ENCODE data around the gene EFNB2. TPM values are rescaled to one million over a fixed set of nuclear protein-coding genes. Genes with fewer than 3 reads are reported as not detected.

The EFNB2 gene
- total and polyA plus RNA-seq, 3 experiments from 2014 or later = 0.05 to 0.22 (median 0.11) TPM

GRCh38 chr13:106526738-106527444 is 8.6 kb downstream of the EFNB2 start:
- Mint-ChIP-seq H3K36me3 (no peaks in the 10 kb centered on the region), H3K9me3 (no peaks in the 10 kb centered on the region), H3K4me1 (no peaks in the 10 kb centered on the region), H3K4me3 (no peak overlapping the region), H3K27me3 (peaks cover 16 to 79% of the 10 kb centered on the region in 2 donors), H3K27ac (no peak overlapping the region)
- no peaks in the 10 kb centered on the region for H3K9me3 ChIP-seq (ENCODE audit: low read length)
- H3K27me3 ChIP-seq (ENCODE audit: insufficient read depth, low read length, poor library complexity, severe bottlenecking) = peaks cover under 1% of the 10 kb centered on the region
- H3K4me3 ChIP-seq (ENCODE audit: low read length) = no peak overlapping the region
- H3K27ac ChIP-seq (ENCODE audit: low read depth, low read length) = no peak overlapping the region
- no peaks in the 10 kb centered on the region for H3K36me3 ChIP-seq (ENCODE audit: insufficient read depth, low read length)
- ChIA-PET POLR2A (no interaction called here), CTCF (interaction anchor here (4.3 kb wide), 1 partner anchor 9 kb away, joined by 21 read pairs; the partner anchor contains the start of gene EFNB2)
- no peaks in the 10 kb centered on the region for H3K4me1 ChIP-seq (ENCODE audit: insufficient read depth, low read length)
- DNase-seq = no peak

- H3K36me3 ChIP-seq (ENCODE audit: insufficient read depth, low read length) = no peaks in the 10 kb centered on the region
- H3K27me3 Mint-ChIP-seq = peaks cover 13 to 80% of the 10 kb centered on the region in 2 donors
- H3K4me3 ChIP-seq (ENCODE audit: low read length) = no peak overlapping the region
- DNase-seq = no peak
- no peaks in the 10 kb centered on the region for H3K4me1 ChIP-seq (ENCODE audit: insufficient read depth, low read length)
- H3K9me3 Mint-ChIP-seq = no peaks in the 10 kb centered on the region
- H3K27me3 ChIP-seq (ENCODE audit: insufficient read depth, low read length, poor library complexity, severe bottlenecking) = no peaks in the 10 kb centered on the region
- no peaks in the 10 kb centered on the region for H3K9me3 ChIP-seq (ENCODE audit: low read length)
- no peak overlapping the region for H3K27ac ChIP-seq (ENCODE audit: low read depth, low read length)
- ChIA-PET POLR2A (no interaction called here), CTCF (interaction anchor here (4.3 kb wide), 1 partner anchor 10 kb away, joined by 21 read pairs; the partner anchor contains the start of gene EFNB2)
- H3K4me3 Mint-ChIP-seq = no peak overlapping the region
- H3K27ac Mint-ChIP-seq = no peak overlapping the region
- no peaks in the 10 kb centered on the region for H3K4me1 Mint-ChIP-seq
- H3K36me3 Mint-ChIP-seq = no peaks in the 10 kb centered on the region
Measured at GRCh38 chr13:106525865-106526264, 9.6 kb downstream of the EFNB2 start.

GRCh38 chr13:106524108-106524507 is 11.4 kb downstream of the EFNB2 start:
- no peak for DNase-seq
- Mint-ChIP-seq H3K4me3 (no peak overlapping the region), H3K27ac (no peak overlapping the region), H3K36me3 (no peaks in the 10 kb centered on the region), H3K9me3 (no peaks in the 10 kb centered on the region), H3K4me1 (no peaks in the 10 kb centered on the region), H3K27me3 (peaks cover 11 to 71% of the 10 kb centered on the region in 2 donors)
- Histone ChIP-seq H3K27ac (ENCODE audit: low read depth, low read length) (no peak overlapping the region), H3K4me3 (ENCODE audit: low read length) (no peak overlapping the region), H3K27me3 (ENCODE audit: insufficient read depth, low read length, poor library complexity, severe bottlenecking) (no peaks in the 10 kb centered on the region), H3K9me3 (ENCODE audit: low read length) (no peaks in the 10 kb centered on the region), H3K4me1 (ENCODE audit: insufficient read depth, low read length) (no peaks in the 10 kb centered on the region), H3K36me3 (ENCODE audit: insufficient read depth, low read length) (no peaks in the 10 kb centered on the region)
- ChIA-PET POLR2A (no interaction called here), CTCF (interaction anchor here (4.3 kb wide), 1 partner anchor 12 kb away, joined by 21 read pairs; the partner anchor contains the start of gene EFNB2)

GRCh38 chr13:106523576-106523975 is 11.9 kb downstream of the EFNB2 start:
- Histone ChIP-seq H3K9me3 (ENCODE audit: low read length) (no peaks in the 10 kb centered on the region), H3K27ac (ENCODE audit: low read depth, low read length) (no peak overlapping the region), H3K4me1 (ENCODE audit: insufficient read depth, low read length) (no peaks in the 10 kb centered on the region), H3K27me3 (ENCODE audit: insufficient read depth, low read length, poor library complexity, severe bottlenecking) (no peaks in the 10 kb centered on the region), H3K4me3 (ENCODE audit: low read length) (no peak overlapping the region), H3K36me3 (ENCODE audit: insufficient read depth, low read length) (no peaks in the 10 kb centered on the region)
- peaks cover 8 to 70% of the 10 kb centered on the region in 2 donors for H3K27me3 Mint-ChIP-seq
- no peaks in the 10 kb centered on the region for H3K9me3 Mint-ChIP-seq
- ChIA-PET POLR2A (no interaction called here), CTCF (no interaction called here)
- H3K4me1 Mint-ChIP-seq = no peaks in the 10 kb centered on the region
- no peaks in the 10 kb centered on the region for H3K36me3 Mint-ChIP-seq
- H3K27ac Mint-ChIP-seq = no peak overlapping the region
- no peak overlapping the region for H3K4me3 Mint-ChIP-seq
- DNase-seq = no peak

DNA sequence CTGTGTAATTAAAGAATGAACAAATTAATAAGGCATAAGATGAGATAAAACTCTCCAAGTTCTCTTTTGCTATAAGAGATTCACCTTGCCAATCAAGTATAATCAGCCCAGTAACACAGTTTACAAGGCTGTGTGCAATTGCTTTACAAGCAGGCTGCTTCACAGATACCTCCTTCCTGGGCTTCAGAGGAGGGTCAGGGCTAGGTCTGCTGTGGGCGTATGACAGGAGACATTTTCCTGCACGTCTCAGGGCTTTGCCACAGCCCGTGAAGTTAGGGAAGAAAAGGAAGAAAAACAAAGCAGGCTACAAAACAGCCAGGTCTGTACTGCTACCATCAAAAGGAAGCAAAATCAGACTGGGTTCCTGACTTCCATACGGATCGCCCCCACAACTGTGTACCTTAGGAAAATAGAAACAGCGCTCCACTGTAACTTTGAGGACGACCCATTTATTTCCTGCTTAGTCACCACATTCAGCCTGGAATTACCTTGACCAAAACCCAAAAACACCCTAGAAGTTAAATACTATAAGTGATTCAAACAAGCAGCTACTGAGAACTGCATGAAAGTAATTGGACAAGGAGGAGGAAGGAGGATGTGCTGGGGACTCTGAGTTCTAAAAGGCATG is 12.4 kb downstream of the EFNB2 start:
- no peak overlapping the region for H3K27ac ChIP-seq (ENCODE audit: low read depth, low read length)
- no peaks in the 10 kb centered on the region for H3K9me3 Mint-ChIP-seq
- no peak for DNase-seq
- POLR2A ChIA-PET = no interaction called here
- H3K4me1 Mint-ChIP-seq = no peaks in the 10 kb centered on the region
- no peaks in the 10 kb centered on the region for H3K27me3 ChIP-seq (ENCODE audit: insufficient read depth, low read length, poor library complexity, severe bottlenecking)
- peak overlapping the region in 1 of 8 donors; percentile 5 for H3K27ac Mint-ChIP-seq
- CTCF ChIA-PET = interaction anchor here (1.0 kb wide), 1 partner anchor 13 kb away, joined by 3 read pairs; no protein-coding TSS in a partner anchor
- no peak overlapping the region for H3K4me3 Mint-ChIP-seq
- no peaks in the 10 kb centered on the region for H3K36me3 ChIP-seq (ENCODE audit: insufficient read depth, low read length)
- H3K4me3 ChIP-seq (ENCODE audit: low read length) = no peak overlapping the region
- peaks cover 5 to 67% of the 10 kb centered on the region in 2 donors for H3K27me3 Mint-ChIP-seq
- H3K4me1 ChIP-seq (ENCODE audit: insufficient read depth, low read length) = no peaks in the 10 kb centered on the region
- H3K9me3 ChIP-seq (ENCODE audit: low read length) = no peaks in the 10 kb centered on the region
- H3K36me3 Mint-ChIP-seq = no peaks in the 10 kb centered on the region

- Mint-ChIP-seq H3K4me3 (no peak overlapping the region), H3K4me1 (no peaks in the 10 kb centered on the region), H3K9me3 (no peaks in the 10 kb centered on the region), H3K27ac (no peak overlapping the region), H3K27me3 (peaks cover 5 to 62% of the 10 kb centered on the region in 2 donors), H3K36me3 (no peaks in the 10 kb centered on the region)
- Histone ChIP-seq H3K4me3 (ENCODE audit: low read length) (no peak overlapping the region), H3K27ac (ENCODE audit: low read depth, low read length) (no peak overlapping the region), H3K27me3 (ENCODE audit: insufficient read depth, low read length, poor library complexity, severe bottlenecking) (no peaks in the 10 kb centered on the region), H3K36me3 (ENCODE audit: insufficient read depth, low read length) (no peaks in the 10 kb centered on the region), H3K9me3 (ENCODE audit: low read length) (no peaks in the 10 kb centered on the region), H3K4me1 (ENCODE audit: insufficient read depth, low read length) (no peaks in the 10 kb centered on the region)
- CTCF ChIA-PET = interaction anchor here (1.0 kb wide), 1 partner anchor 14 kb away, joined by 3 read pairs; no protein-coding TSS in a partner anchor
- POLR2A ChIA-PET = no interaction called here
- no peak for DNase-seq
Measured at GRCh38 chr13:106522112-106522705, 13.3 kb downstream of the EFNB2 start.

DNA sequence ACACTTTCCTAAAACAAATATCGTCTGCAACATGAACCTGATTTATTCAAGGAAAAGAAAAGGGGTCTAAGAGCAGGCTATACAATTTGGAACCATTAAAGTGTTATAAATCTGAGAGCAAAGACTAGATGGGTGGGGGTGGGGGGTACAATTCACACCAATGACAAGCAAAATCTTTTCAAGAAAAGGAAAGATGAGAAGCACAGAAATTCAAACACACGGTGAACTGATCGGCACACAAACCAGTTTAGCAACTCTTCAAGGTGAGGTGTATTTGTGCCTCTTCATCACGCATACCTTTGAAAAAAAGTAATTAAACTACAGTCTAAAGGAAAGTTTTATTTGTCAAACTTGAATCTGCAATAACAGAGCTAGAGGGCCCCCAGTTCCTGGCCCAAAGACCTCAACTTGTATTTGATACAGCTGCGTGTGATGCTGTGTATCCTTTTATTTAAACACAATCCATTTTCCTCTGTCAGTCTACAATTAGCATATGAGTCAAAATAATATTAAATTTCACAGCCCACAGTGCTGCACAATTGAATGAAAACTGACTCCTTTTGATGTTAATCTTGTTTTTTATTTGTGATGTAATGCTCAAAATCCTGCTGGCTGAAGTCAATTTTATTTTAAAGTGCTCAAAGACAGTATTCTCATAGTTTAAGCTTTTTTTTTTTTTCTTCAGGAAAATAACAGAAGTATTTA is 14.2 kb downstream of the EFNB2 start:
- ChIA-PET POLR2A (no interaction called here), CTCF (no interaction called here)
- no peak for DNase-seq
- H3K27ac Mint-ChIP-seq = no peak overlapping the region
- no peaks in the 10 kb centered on the region for H3K9me3 Mint-ChIP-seq
- H3K4me3 Mint-ChIP-seq = no peak overlapping the region
- no peaks in the 10 kb centered on the region for H3K36me3 Mint-ChIP-seq
- H3K27me3 Mint-ChIP-seq = peaks cover 7 to 61% of the 10 kb centered on the region in 2 donors
- H3K4me3 ChIP-seq (ENCODE audit: low read length) = no peak overlapping the region
- H3K4me1 Mint-ChIP-seq = no peaks in the 10 kb centered on the region
- no peaks in the 10 kb centered on the region for H3K36me3 ChIP-seq (ENCODE audit: insufficient read depth, low read length)
- H3K4me1 ChIP-seq (ENCODE audit: insufficient read depth, low read length) = no peaks in the 10 kb centered on the region
- H3K27me3 ChIP-seq (ENCODE audit: insufficient read depth, low read length, poor library complexity, severe bottlenecking) = no peaks in the 10 kb centered on the region
- H3K9me3 ChIP-seq (ENCODE audit: low read length) = no peaks in the 10 kb centered on the region
- no peak overlapping the region for H3K27ac ChIP-seq (ENCODE audit: low read depth, low read length)
